ENCODE results near the gene TMEM120B.
"Not testable (repeated sequence)": the region's sequence is repeated elsewhere in the genome, so short reads cannot be mapped to it uniquely, and the experiment has no call there.

The TMEM120B gene

GRCh38 chr12:121712461-121713256, at the start of gene TMEM120B:
Gene TMEM120B (plus strand): TSS chr12:121712752. CDS start chr12:121712896, 144 bp downstream.
- FAIRE-seq (no peak), DNase-seq (ENCODE audit: low spot score) (peak; percentile 89)

GRCh38 chr12:121663610-121663929, 49.0 kb upstream of the TMEM120B start:
- DNase-seq (ENCODE audit: low spot score) = no peak
- FAIRE-seq = no peak

- FAIRE-seq; DNase-seq (ENCODE audit: low spot score): not testable (repeated sequence)
Observed at GRCh38 chr12:121666829-121667228, 45.7 kb upstream of the TMEM120B start.

GRCh38 chr12:121668750-121669520, 43.6 kb upstream of the TMEM120B start:
- FAIRE-seq (no peak), DNase-seq (ENCODE audit: low spot score) (no peak)

- FAIRE-seq (no peak), DNase-seq (ENCODE audit: low spot score) (no peak)
Observed at GRCh38 chr12:121669521-121669900, 43.0 kb upstream of the TMEM120B start, which contains the start of gene MORN3. Gene MORN3 (minus strand): TSS chr12:121669654. CDS start chr12:121669483, 171 bp downstream.

GRCh38 chr12:121673013-121673511, 39.5 kb upstream of the TMEM120B start:
- no peak for FAIRE-seq
- DNase-seq (ENCODE audit: low spot score) = no peak

GRCh38 chr12:121676190-121676589, 36.4 kb upstream of the TMEM120B start:
- FAIRE-seq (no peak), DNase-seq (ENCODE audit: low spot score) (no peak)

- no peak for FAIRE-seq
- no peak for DNase-seq (ENCODE audit: low spot score)
Observed at GRCh38 chr12:121678305-121678704, 34.2 kb upstream of the TMEM120B start.

GRCh38 chr12:121678716-121679300, 33.7 kb upstream of the TMEM120B start:
- no peak for DNase-seq (ENCODE audit: low spot score)
- no peak for FAIRE-seq

GRCh38 chr12:121679661-121680197, 32.8 kb upstream of the TMEM120B start:
- FAIRE-seq; DNase-seq (ENCODE audit: low spot score): not testable (repeated sequence)

- FAIRE-seq (no peak), DNase-seq (ENCODE audit: low spot score) (no peak)
Observed at GRCh38 chr12:121688966-121689365, 23.6 kb upstream of the TMEM120B start.

- FAIRE-seq (no peak), DNase-seq (ENCODE audit: low spot score) (no peak)
Observed at GRCh38 chr12:121689430-121689829, 23.1 kb upstream of the TMEM120B start.

- FAIRE-seq; DNase-seq (ENCODE audit: low spot score): not testable (repeated sequence)
Observed at GRCh38 chr12:121692744-121693143, 19.8 kb upstream of the TMEM120B start.

GRCh38 chr12:121693155-121693687, 19.3 kb upstream of the TMEM120B start:
- FAIRE-seq (no peak), DNase-seq (ENCODE audit: low spot score) (no peak)

- no peak for FAIRE-seq
- peak; percentile 43 for DNase-seq (ENCODE audit: low spot score)
Observed at GRCh38 chr12:121697093-121697698, 15.4 kb upstream of the TMEM120B start.

- DNase-seq (ENCODE audit: low spot score); FAIRE-seq: not testable (repeated sequence)
Observed at GRCh38 chr12:121697861-121698260, 14.7 kb upstream of the TMEM120B start.

- FAIRE-seq (no peak), DNase-seq (ENCODE audit: low spot score) (no peak)
Observed at GRCh38 chr12:121701667-121702277, 10.8 kb upstream of the TMEM120B start.

- DNase-seq (ENCODE audit: low spot score) (no peak), FAIRE-seq (no peak)
Observed at GRCh38 chr12:121702944-121703343, 9.6 kb upstream of the TMEM120B start.

GRCh38 chr12:121705514-121705913, 7.0 kb upstream of the TMEM120B start:
- no peak for FAIRE-seq
- no peak for DNase-seq (ENCODE audit: low spot score)

GRCh38 chr12:121708313-121709063, 4.1 kb upstream of the TMEM120B start:
- FAIRE-seq = no peak
- no peak for DNase-seq (ENCODE audit: low spot score)

Measured in urothelium cell line (cell line).